Lower leg skin (tissue), 4 donors: ENCODE measurements around the gene GLI3. TPM values are rescaled to one million over a fixed set of nuclear protein-coding genes. Genes with fewer than 3 reads are reported as not detected.

Source experiments
- DNase-seq, 2 donors: peaks; one replicate each; pipeline ENCODE4 v3.0.0-alpha.2; 2019; ENCODE audit warnings: low spot score in 2 of 2
- H3K4me3 ChIP-seq: fragments of 200-600 bp; sonication (generic); 2 replicates; pipeline ENCODE4 v1.5.1; 2017; ENCODE audit warnings: mild to moderate bottlenecking, low read depth; ENCODE audit not compliant: poor library complexity, severe bottlenecking
- CTCF ChIP-seq, 3 donors: fragments of 450-650 bp; IDR thresholded peaks; one replicate each; pipeline ENCODE4 v1.5.1; 2016; ENCODE audit warnings: antibody characterized with exemption in 3 of 3, mild to moderate bottlenecking in 3 of 3, moderate library complexity in 2 of 3
- POLR2A ChIP-seq, 2 donors: fragments of 450-650 bp; IDR thresholded peaks; one replicate each; pipeline ENCODE4 v1.6.1; 2016 to 2017; ENCODE audit warnings: antibody characterized with exemption in 2 of 2, mild to moderate bottlenecking in 1 of 2, moderate library complexity in 1 of 2
- WGBS, 2 donors: methylation state at CpG; one replicate each; pipeline ENCODE4 v1.1.5; 2018; 5-methylcytosine and 5-hydroxymethylcytosine counted together
- intact Hi-C: fragments of 100-400 bp; cut with DNase I; formaldehyde crosslinking; loops from one replicate; pipeline ENCODE4 v1.15.0; 2023; ENCODE audit warnings: low total_unique reads
- total RNA-seq, 4 donors: library from RNA; depleted of rRNA; stranded (reverse); fragments of >200 nt; gene quantifications; one replicate each; pipeline ENCODE4 v1.1.0, GENCODE V29; 2016

The GLI3 gene
- total RNA-seq, 4 donors from 2014 or later, result 16.4 to 28.2 (median 18.3) TPM

- no peak overlapping the region for H3K4me3 ChIP-seq
- intact Hi-C loops, result no loop called here
- DNase-seq, result no peak
- 98 to 99% methylated on average over 4 of the region's 4 CpGs for WGBS, 2 donors
- TF ChIP-seq POLR2A (IDR thresholded peaks at IDR 0.05) (no peak), CTCF (IDR thresholded peaks at IDR 0.05) (no peak)
Measured at GRCh38 chr7:41933427-41933826, 303.6 kb downstream of the GLI3 start.

GRCh38 chr7:41931263-41931646, 305.8 kb downstream of the GLI3 start:
- no peak overlapping the region for H3K4me3 ChIP-seq
- 78 to 88% methylated on average over 6 of the region's 6 CpGs for WGBS, 2 donors
- no peak for DNase-seq
- intact Hi-C loops, result no loop called here
- TF ChIP-seq POLR2A (IDR thresholded peaks at IDR 0.05) (no peak), CTCF (IDR thresholded peaks at IDR 0.05) (no peak)

GRCh38 chr7:41930538-41931262, 306.3 kb downstream of the GLI3 start:
- no peak overlapping the region for H3K4me3 ChIP-seq
- intact Hi-C loops, result no loop called here
- TF ChIP-seq CTCF (IDR thresholded peaks at IDR 0.05) (no peak), POLR2A (IDR thresholded peaks at IDR 0.05) (no peak)
- 76 to 81% methylated on average over 4 of the region's 4 CpGs for WGBS, 2 donors
- DNase-seq, result no peak

GRCh38 chr7:41928781-41929180, 308.2 kb downstream of the GLI3 start:
- intact Hi-C loops, result no loop called here
- TF ChIP-seq CTCF (IDR thresholded peaks at IDR 0.05), result no peak
- TF ChIP-seq POLR2A (IDR thresholded peaks at IDR 0.05), result no peak
- DNase-seq, result no peak
- H3K4me3 ChIP-seq, result no peak overlapping the region
- WGBS, 2 donors, result 83 to 93% methylated on average over 1 of the region's 1 CpG

- intact Hi-C loops, result no loop called here
- DNase-seq, result no peak
- H3K4me3 ChIP-seq, result no peak overlapping the region
- TF ChIP-seq CTCF (IDR thresholded peaks at IDR 0.05) (no peak), POLR2A (IDR thresholded peaks at IDR 0.05) (no peak)
- WGBS, 2 donors, result 76 to 77% methylated on average over 1 of the region's 1 CpG
Measured at GRCh38 chr7:41928166-41928565, 308.8 kb downstream of the GLI3 start.

GRCh38 chr7:41927380-41927779, 309.6 kb downstream of the GLI3 start:
- intact Hi-C loops, result no loop called here
- no peak overlapping the region for H3K4me3 ChIP-seq
- no peak for DNase-seq
- TF ChIP-seq CTCF (IDR thresholded peaks at IDR 0.05), result no peak
- no peak for TF ChIP-seq POLR2A (IDR thresholded peaks at IDR 0.05)
- 91% methylated on average over 6 of the region's 6 CpGs for WGBS, 2 donors
